RPMI7951 (cell line): ENCODE measurements around the gene MFSD6L. TPM values are rescaled to one million over a fixed set of nuclear protein-coding genes. Genes with fewer than 3 reads are reported as not detected.

ENCODE experiments used
- DNase-seq: peaks from one replicate; pipeline ENCODE4 v3.0.0-alpha.2; 2012; ENCODE audit warnings: low read depth
- total RNA-seq: library from RNA; depleted of rRNA; stranded (reverse); fragments of >200 nt; shearing (Covaris generic); gene quantifications from 2 replicates; pipeline ENCODE4 v1.2.3, GENCODE V29; 2014

The MFSD6L gene
- total RNA-seq, 1 experiment from 2014 or later: not detected

DNA sequence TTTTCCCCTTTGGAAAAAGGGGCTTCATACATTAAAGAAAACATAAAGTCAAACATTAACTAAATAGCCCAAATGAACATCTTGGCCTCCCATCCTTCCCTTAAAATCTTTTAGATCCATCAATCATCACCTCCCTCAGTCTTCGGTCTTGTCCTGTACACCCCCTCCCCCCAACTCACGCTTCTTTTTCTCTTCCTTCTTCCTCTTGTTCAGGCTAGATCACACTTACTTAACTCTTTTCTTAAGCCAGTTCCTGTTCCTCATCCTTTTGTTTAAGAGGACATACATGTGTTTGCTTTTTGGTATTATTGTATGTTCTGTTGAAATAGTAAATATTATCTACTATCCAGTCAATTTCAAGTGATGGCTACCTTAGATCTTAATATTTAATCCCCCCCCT, 5.5 kb downstream of the MFSD6L start:
- no peak for DNase-seq

DNA sequence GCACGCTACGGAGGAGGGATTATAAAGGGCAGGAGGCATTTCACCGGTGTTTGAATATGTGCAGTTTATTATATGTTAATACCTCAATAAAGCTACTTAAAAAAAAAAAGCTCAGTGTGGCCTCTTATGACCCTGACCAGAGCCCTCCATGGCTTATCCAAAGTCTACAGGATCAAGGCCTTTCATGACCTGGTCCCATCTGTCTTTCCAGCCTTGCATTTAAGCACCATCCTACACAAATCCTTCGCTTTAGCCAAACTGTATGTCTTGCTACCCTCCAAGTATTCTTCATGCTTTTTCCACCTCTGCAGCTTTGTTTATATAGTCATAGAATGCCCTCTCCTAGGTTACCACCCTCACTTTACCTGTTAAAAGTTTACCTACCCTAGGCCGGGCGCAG, 6.5 kb downstream of the MFSD6L start:
- no peak for DNase-seq

DNA sequence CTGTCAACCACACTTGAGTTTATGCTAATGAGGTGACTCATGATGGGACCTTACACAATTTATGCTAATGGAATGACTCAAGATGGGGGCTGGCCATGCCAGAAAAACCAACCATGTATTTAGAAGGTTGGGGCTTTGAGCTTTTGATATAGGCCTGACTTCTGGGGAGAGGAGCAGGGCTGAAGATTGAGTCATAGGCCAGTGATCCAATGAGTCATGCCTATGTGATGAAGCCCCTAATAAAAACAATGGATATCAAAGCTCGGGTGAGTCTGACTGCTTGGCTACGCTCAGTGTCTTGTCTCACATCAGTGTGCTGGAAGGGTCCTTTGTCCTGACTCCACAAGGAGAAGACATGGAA, 7.3 kb downstream of the MFSD6L start:
- peak; percentile 84 for DNase-seq

DNA sequence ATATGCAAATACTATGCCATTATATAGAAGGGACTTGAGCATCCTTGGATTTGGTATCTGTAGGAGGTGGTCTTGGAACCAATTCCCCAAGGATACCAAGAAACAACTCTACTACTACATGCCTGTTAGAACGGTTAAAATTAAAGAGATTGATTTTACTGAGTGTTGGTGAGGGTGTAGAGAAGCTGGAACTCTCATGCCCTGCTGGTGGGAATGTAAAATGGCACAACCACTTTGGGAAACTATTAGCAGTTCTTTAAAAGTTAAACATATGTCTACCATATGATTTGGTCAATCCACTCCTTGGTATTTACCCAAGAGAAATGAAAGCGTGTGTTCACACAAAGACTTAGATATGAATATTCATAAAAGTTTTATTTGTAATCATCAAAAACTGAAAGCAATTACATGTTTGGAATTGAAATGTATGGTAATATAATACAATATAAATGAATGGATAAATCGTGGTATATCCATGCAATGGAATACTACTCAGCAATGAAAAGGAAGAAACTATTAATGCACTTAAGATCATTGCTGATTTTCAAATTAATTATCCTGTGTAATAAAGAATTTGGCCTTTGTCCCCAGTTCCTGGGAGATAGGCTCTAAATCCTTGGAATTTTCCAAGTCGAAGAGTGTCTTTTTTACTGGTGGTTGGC, 7.8 kb downstream of the MFSD6L start:
- DNase-seq: no peak

DNA sequence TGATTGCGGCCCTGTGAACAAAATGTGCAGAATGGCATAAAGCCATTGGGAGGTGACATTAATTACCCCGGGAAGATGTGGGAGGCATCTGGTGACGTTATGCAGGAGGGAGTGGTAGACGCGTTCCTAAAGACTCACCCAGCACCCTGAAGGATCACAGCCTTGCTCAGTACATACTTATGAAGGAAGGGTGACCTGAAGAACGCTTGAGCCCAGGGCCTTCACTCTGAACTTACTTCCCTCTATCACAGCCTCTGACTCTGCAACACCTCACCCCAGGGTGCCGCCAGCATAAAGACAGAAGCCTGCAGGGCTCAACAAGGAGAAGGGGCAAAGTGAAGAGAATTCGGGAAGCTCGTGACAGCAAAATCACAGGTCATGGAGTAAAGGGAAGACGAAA, 9.4 kb downstream of the MFSD6L start:
- no peak for DNase-seq

DNA sequence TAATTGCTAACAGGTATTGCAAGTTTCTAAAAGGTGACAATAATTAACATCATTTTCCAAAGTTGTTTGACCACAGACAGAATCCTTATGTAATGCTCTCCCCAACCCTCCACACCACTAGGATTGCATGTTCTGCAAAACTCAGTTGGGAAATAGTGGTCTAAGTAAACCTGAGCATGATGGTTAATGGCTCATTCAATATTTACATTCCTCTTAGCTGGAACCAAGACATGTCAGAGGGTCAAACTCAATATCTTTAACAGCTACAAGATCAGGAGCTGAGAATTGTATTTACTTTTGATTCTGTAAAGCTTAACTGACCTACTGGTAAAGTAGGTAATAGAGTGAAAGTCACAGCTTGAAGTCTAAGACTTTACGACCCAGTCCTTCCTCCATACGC, 10.2 kb downstream of the MFSD6L start:
- DNase-seq: no peak

DNA sequence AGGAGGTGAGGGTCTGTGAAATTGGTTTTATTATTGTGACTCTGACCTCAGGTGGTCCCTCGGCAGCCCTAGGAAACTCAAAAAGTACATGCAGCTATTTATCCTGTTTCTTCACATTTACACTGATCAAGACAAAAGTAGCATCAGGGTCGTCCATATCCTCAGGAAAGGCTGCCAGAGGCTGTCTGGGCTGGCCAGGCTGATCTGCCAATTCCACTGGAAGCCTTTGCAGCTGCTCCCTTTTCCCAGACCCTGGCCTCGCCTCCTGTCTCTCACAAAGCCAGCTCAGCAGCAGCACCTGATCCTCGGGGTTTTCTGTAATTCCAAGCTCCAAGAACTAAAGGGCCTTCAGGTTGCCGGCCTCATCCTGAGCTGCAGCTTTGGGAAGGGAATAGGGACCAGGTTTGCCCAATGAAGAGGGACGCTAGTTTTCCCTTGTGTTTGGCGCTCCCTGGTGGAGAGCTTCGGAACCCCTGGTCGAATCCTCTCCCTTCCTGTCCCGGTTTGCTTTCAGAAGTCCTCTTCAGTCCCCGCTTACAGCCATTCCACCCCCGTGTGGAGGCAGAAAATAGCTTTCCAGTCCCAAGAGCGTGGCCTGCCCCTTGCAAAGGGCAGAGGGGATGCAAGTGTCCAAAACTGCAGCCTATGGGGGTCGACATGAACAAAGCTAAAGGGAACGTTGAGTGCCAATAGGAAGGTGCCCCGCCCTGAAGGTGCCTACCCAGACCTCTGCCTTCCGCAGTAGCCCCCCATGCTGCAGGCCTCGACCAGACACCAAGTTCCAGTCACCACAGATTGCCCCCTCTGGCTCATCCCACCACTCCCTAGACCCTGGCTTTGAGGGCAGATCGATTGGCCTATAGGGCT, 13.4 kb downstream of the MFSD6L start:
- DNase-seq: peak; percentile 49

DNA sequence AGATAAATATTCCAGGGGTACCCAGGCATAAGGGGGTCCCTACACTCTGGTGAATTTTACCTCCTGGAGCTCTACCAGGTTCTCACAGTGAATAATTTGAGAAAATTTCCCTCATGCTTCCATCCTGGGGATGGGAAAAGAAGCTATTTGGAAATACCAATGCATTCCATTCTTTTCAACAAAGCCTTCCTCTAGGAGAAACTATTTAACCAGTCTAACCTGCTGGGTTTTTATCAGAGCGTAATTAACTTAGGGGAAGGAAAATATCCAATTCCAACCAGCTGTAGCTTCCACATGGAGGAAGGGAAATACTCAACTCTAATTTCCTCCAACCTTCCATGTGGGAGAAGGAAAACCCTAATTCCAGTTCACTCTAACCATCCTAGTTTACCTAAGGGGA, 17.0 kb downstream of the MFSD6L start:
- no peak for DNase-seq

DNA sequence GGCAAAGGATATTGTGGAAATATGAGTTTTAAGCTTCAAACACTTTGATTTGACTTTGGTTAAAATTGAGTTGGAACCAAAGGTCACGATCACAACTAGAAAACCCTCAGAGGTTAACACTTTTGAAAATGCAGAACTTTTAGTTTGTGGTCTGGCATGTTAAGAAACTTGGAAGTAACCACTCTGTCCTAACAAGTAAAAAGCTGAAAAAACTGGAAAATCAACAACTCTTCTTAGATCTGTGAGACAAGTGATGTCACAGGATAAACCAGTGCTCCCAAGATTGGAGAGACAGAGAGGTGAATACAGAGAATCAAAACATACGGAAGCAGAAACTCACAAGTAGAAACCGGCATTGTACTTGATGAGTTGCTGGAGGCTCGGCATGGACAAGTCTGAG, 17.4 kb downstream of the MFSD6L start:
- no peak for DNase-seq

DNA sequence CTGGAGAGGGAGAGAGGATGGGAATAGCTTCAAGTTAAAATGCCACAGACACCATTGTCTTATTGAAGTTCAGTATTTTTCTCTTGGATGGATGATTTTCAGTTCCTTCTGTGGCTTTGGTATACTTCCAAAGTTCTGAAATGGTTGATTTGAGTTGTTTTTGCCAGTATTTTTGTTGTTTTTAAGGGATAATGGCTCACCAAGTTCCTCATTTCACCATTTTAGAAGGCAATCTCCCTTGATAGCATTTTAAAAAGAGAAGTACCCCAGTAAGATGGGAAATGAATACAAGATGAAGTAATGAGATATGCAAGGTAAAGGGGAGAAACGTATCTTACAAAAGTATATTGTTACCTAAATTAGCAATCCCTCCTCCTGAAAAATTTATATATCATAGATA, 22.3 kb downstream of the MFSD6L start:
- no peak for DNase-seq

DNA sequence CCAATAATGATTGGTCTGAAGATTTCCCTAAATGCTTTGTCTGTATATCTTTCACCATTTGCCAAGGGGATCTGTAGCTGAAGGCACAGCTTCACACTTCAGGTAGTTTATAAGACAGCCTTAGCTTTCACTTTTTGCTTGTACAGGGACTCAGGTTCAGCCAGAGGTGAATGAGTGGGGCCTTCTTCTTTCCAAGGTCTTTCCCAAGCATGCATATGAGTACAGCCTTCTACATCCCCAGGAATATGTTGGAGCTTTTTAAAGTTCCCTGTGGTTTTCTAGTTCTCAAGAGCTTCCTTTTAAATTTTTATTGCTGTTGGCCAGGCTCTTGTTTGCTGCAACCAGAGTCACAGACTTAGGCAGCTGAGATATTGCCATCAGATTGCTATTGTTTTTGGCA, 22.9 kb downstream of the MFSD6L start:
- no peak for DNase-seq

DNA sequence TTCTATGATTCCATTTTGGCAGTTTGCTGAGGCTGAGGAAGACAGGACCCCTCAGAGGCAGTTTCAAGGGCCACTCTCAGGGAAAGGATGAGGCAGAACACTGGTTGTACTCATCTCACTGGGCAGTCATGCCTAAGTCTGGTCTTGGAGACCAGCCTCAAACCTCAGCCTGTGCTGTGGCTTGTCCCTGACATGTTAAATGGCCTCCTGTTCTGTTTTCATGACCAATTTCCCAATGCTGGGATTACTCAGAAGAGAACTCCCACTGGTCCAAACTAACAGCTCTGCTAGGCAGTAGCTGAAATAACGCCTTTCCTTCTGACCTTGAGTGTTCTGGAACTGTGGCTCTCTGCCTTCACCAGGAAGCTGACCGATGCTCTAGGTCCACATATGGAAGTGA, 32.4 kb downstream of the MFSD6L start:
- DNase-seq: no peak

DNA sequence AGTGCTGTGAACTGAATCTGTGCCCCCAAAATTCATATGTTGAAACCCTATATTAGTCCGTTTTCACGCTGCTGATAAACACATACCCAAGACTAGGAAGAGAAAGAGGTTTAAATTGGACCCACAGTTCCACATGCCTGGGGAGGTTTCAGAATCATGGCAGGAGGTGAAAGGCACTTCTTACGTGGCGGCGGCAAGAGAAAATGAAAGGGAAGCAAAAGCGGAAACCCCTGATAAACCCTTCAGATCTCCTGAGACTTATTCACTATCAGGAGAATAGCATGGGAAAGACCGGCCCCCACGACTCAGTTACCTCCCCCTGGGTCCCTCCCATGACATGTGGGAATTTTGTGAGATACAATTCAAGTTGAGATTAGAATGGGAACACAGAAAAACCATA, 37.2 kb downstream of the MFSD6L start:
- DNase-seq: no peak

DNA sequence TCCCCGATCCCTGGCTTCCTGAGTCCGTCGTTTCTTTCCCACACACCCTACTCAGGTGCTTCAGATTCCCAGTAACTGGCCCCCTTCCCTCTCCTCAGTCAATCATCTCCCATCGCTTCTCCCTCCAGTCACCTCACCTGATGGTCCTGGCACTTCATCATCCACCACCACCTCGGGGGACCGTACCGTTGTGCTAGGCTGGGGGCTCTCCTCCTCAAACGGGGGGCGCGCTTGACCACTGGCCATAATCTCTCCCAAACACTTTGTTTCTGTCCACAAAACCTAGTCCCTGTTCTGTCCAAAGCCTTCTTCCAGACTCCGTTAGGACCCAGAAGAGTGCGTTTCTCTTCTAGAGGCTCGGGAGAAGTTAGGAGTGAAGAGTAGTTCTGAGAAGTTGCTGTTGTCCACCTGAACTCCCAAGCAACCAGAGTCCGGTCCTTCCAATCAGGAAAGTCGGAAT, 41.0 kb downstream of the MFSD6L start, which contains the start of gene SPDYE4:
Gene SPDYE4, minus strand, starts transcription at position 410 of the 460 bp plus-strand sequence. Its CDS starts 164 bp downstream, at position 246.
- DNase-seq: no peak

DNA sequence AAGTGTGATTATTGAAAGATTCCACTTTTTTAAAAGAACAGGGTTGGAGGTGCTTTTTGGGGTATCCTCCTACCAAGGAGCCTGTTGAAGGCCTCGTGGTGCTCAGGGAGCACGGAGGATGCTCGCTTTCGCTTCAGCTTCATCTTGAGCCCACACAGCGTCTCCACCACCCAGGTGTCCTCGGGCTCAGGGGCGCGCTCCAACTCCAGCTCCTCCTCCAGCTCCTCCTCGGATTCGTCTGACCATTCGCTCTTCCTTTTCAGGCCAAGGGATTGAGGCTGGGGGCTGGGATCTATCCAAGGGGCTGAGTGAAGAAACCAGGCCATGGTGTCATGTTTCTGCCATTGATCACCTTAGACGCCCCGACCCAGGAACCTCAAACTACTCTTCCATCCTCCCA, 42.0 kb downstream of the MFSD6L start:
- no peak for DNase-seq

DNA sequence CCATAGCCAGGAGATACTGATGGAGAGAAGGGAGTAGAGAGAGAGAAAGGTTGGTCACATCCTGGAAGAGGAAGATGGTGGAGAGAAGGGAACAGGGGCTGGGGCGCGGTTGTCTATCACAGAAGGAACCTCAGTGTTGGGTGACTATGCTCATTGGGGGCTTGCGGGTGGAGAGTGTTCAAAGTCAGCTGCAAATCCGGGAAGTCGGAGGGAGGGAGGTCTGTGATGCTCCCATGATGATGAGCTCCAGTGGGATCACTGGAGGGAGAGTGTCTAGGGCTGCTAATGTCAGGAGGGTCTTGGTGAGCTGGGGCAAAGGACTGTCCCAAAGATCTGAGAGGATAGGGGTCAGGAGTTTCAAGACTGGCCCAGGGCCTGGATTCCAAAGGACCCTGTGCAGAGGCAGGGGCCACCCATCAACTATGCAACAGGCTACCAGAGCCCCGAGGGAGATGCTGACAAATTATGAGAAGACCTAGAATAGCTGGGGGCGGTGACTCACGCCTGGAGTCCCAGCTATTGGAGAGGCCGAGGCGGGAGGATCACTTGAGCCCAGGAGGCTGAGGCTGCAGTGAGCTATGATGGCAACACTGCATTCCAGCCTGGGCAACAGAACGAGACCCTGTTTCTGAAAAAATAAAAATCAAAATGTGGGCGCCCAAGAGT, 43.4 kb downstream of the MFSD6L start:
- no peak for DNase-seq

DNA sequence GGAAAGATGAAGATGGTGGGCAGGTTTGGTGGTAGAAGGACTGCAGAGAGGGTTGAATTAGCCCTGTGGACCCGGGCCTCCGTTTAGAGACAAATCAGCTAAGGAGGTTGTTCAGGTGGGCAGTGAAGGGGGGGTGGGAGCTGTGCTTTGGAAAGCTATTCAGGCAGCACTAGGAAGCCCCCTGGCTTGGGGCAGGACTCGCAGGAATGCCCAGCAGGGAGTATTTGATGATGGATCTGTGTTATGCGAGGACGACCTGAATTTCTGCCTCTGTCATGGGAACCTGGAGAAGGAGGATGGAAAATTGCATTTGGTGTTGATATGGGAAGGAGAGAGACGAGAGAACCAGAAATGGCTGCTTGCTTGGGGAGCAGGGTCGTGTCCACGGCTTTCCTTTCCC, 44.3 kb downstream of the MFSD6L start:
- no peak for DNase-seq

DNA sequence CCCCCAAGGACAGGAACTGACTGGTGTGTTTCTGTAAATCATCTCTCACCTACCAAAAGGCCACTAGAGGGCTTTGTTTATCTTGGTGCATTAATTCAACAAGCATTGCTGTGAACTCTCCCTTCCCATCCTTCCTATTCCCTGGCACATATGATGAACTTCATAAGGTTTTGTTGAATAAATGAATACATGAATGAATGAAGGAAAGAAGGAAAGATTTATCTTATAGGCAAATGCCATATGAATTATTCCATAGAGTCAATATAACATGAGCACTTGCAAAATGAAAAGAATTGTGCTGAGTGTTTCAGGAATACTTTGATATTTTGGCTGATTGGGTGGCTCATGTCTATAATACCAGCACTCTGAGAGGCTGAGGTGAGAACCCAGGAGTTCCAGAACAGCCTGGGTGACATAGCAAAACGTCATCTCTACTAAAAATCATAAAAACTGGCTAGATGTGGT, 45.2 kb downstream of the MFSD6L start:
- DNase-seq: peak; percentile 13

DNA sequence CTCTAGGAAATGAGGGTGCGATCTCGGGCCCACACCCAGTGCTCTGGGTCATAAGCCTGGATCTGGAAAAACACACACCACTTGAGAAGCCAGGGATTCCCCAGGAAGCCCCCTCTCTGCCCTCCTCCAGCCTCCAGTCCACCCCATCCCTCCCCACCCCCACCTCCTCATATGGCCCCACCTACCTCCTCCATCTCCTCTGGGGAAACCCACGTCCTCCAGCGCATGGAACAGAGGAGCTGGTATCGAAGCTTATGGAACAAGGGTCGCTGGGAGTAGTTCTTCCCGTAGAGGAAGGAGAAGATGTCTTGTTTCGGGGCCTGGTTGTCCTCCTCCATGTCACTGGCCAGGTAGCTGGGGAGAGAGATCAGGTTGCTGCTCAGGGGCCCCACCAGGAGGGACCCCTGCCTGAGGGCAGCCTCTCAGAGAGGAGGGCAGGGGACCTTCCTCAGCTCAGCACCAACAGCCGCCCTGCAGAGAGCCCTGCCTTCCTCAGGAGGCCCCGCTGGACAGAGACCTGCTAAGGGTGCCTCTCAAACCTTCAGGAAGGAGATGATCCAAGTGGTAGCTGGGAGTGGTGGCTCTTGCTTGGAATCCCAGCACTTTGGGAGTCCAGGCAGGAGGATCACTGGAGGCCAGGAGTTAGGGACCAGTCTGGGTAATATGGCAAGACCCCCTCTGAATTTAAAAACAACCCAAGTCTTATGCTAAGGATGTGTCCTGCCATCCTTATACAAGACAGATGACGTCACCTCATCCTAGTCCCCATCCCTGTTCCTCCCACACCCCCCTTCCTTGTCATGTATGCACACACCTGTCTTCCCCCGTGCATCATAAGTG, 45.8 kb downstream of the MFSD6L start:
- DNase-seq: no peak

DNA sequence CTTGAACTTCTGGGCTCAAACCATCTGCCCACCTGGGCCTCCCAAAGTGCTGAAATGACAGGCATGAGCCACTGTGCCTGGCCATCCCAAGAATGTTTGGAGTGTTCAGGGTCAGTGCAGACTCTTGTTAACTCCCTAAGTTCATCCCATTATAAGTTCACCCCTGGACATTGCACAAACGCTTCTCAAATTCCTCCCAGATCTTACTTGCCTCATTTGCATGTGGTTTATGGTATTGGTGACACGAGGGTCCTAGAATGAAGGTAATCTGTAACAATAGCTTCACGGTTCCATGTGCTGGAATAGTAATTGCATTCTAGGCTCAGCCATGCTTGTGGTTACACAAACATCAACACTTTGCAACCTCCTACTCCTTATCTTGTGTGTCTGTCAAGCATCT, 49.5 kb downstream of the MFSD6L start:
- no peak for DNase-seq

DNA sequence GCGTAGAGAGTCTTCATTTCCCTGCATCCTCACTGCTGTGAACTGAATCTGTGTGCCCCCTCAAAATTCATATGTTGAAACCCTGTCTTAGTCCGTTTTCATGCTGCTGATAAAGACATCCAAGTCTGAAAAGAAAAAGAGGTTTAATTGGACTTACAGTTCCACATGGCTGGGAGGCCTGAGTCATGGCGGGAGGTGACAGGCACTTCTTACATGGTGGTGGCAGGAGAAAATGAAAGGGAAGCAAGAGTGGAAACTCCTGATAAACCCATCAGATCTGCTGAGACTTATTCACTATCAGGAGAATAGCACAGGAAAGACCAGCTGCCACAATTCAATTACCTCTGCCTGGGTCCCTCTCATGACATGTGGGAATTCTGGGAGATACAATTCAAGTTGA, 51.4 kb downstream of the MFSD6L start:
- no peak for DNase-seq
